MM.1S (cell line): ENCODE measurements around the gene KARS1.

Source experiments
- DNase-seq: peaks from one replicate; pipeline ENCODE4 v3.0.0-alpha.2; 2015
- H2AFZ ChIP-seq: fragments of 300-600 bp; sonication (generic); 2 replicates; pipeline ENCODE4 v1.6.0; 2016; ENCODE audit warnings: antibody characterized with exemption, low read length
- H3F3A ChIP-seq: fragments of 300-600 bp; sonication (generic); 2 replicates; pipeline ENCODE4 v1.6.1; 2016; ENCODE audit warnings: mild to moderate bottlenecking, antibody characterized with exemption, low read length, moderate library complexity, mixed read lengths; ENCODE audit not compliant: insufficient read depth
- H3K27ac ChIP-seq: fragments of 300-600 bp; sonication (generic); 2 replicates; pipeline ENCODE4 v1.5.1; 2016; ENCODE audit warnings: mild to moderate bottlenecking, low read length
- H3K27me3 ChIP-seq: fragments of 300-600 bp; sonication (generic); replicated peaks from 2 replicates; pipeline ENCODE4 v1.6.0; 2016; ENCODE audit warnings: low read length; ENCODE audit not compliant: insufficient read depth
- H3K36me3 ChIP-seq: fragments of 300-600 bp; sonication (generic); replicated peaks from 2 replicates; pipeline ENCODE4 v1.6.1; 2016; ENCODE audit warnings: mild to moderate bottlenecking, low read length, mixed read lengths; ENCODE audit not compliant: insufficient read depth
- H3K4me1 ChIP-seq: fragments of 300-600 bp; sonication (generic); 2 replicates; pipeline ENCODE4 v1.6.1; 2016; ENCODE audit warnings: low read length, mixed read lengths
- H3K4me2 ChIP-seq: fragments of 300-600 bp; sonication (generic); 2 replicates; pipeline ENCODE4 v1.6.0; 2016; ENCODE audit warnings: low read depth, low read length
- H3K4me3 ChIP-seq: fragments of 300-600 bp; sonication (generic); 2 replicates; pipeline ENCODE4 v1.5.1; 2016; ENCODE audit warnings: low read length, mixed read lengths
- H3K79me2 ChIP-seq: fragments of 300-600 bp; sonication (generic); 2 replicates; pipeline ENCODE4 v1.6.1; 2016; ENCODE audit warnings: mixed run types, low read length, mixed read lengths
- H3K9ac ChIP-seq: fragments of 300-600 bp; sonication (generic); 2 replicates; pipeline ENCODE4 v1.6.1; 2016; ENCODE audit warnings: low read length, mixed read lengths
- H3K9me2 ChIP-seq: fragments of 300-600 bp; sonication (generic); replicated peaks from 2 replicates; pipeline ENCODE4 v1.6.1; 2016; ENCODE audit warnings: mild to moderate bottlenecking, low read length, mixed read lengths; ENCODE audit not compliant: insufficient read depth
- H3K9me3 ChIP-seq: fragments of 300-600 bp; sonication (generic); replicated peaks from 2 replicates; pipeline ENCODE4 v1.6.1; 2016; ENCODE audit warnings: mild to moderate bottlenecking, low read length, mixed read lengths; ENCODE audit not compliant: insufficient read depth
- H4K20me1 ChIP-seq: fragments of 300-600 bp; sonication (generic); 2 replicates; pipeline ENCODE4 v1.6.1; 2016; ENCODE audit warnings: mild to moderate bottlenecking, low read length, moderate library complexity, mixed read lengths; ENCODE audit not compliant: insufficient read depth
- CTCF ChIP-seq: fragments of 300-600 bp; sonication (generic); IDR thresholded peaks from 2 replicates; pipeline ENCODE4 v1.5.1; 2016; ENCODE audit warnings: antibody characterized with exemption, low read length, mixed read lengths
- EZH2 ChIP-seq: fragments of 300-600 bp; sonication (generic); optimal IDR thresholded peaks from 2 replicates; pipeline ENCODE3; 2017; ENCODE audit warnings: low read depth, mild to moderate bottlenecking, antibody characterized with exemption, low read length, mixed read lengths
- EZH2phosphoT487 ChIP-seq: fragments of 300-600 bp; sonication (generic); IDR thresholded peaks from 2 replicates; pipeline ENCODE4 v1.6.1; 2018; ENCODE audit warnings: antibody characterized with exemption, low read length

KARS1 gene

GRCh38 chr16:75632857-75633256 lies 14.6 kb downstream of the KARS1 start:
- Histone ChIP-seq H3K27me3 (no peaks in the 10 kb centered on the region), H3F3A (no peaks in the 10 kb centered on the region), H4K20me1 (no peaks in the 10 kb centered on the region), H2AFZ (no peak overlapping the region), H3K9me2 (no peaks in the 10 kb centered on the region), H3K27ac (no peak overlapping the region), H3K79me2 (no peaks in the 10 kb centered on the region), H3K9ac (no peak overlapping the region), H3K4me3 (no peak overlapping the region), H3K36me3 (0 out of 2 replicates have a peak, but pooled peaks cover 3% of the 10 kb centered on the region), H3K4me1 (no peaks in the 10 kb centered on the region), H3K9me3 (no peaks in the 10 kb centered on the region), H3K4me2 (no peak overlapping the region)
- DNase-seq, result no peak
- TF ChIP-seq CTCF (no peak), EZH2phosphoT487 (no peak), EZH2 (no peak)

GRCh38 chr16:75630052-75630451 lies 17.4 kb downstream of the KARS1 start:
- DNase-seq, result no peak
- TF ChIP-seq CTCF (no peak), EZH2 (no peak), EZH2phosphoT487 (no peak)
- Histone ChIP-seq H3K36me3 (0 out of 2 replicates have a peak, but pooled peaks cover 3% of the 10 kb centered on the region), H3F3A (no peaks in the 10 kb centered on the region), H4K20me1 (no peaks in the 10 kb centered on the region), H3K27me3 (no peaks in the 10 kb centered on the region), H3K27ac (no peak overlapping the region), H2AFZ (no peak overlapping the region), H3K9me3 (no peaks in the 10 kb centered on the region), H3K79me2 (no peaks in the 10 kb centered on the region), H3K4me3 (no peak overlapping the region), H3K9ac (no peak overlapping the region), H3K4me1 (no peaks in the 10 kb centered on the region), H3K9me2 (no peaks in the 10 kb centered on the region), H3K4me2 (no peak overlapping the region)

- H3K4me2 ChIP-seq, result no peak overlapping the region
- TF ChIP-seq CTCF, result no peak
- no peak for TF ChIP-seq EZH2phosphoT487
- no peak for TF ChIP-seq EZH2
- no peaks in the 10 kb centered on the region for H4K20me1 ChIP-seq
Observed at GRCh38 chr16:75629132-75629531, 18.3 kb downstream of the KARS1 start.

More at GRCh38 chr16:75629132-75629531, 18.3 kb downstream of the KARS1 start:
- no peak for DNase-seq
- Histone ChIP-seq H3K9me2 (no peaks in the 10 kb centered on the region), H3K4me1 (no peaks in the 10 kb centered on the region), H3K36me3 (0 out of 2 replicates have a peak, but pooled peaks cover 3% of the 10 kb centered on the region), H3K9ac (no peak overlapping the region), H3K4me3 (no peak overlapping the region), H3K27me3 (no peaks in the 10 kb centered on the region), H2AFZ (no peak overlapping the region), H3K9me3 (no peaks in the 10 kb centered on the region), H3K79me2 (no peaks in the 10 kb centered on the region), H3F3A (no peaks in the 10 kb centered on the region), H3K27ac (no peak overlapping the region)
